IPS-18c (cell line): ENCODE data around the gene HNRNPR.

Experiments
- H3K4me3 ChIP-seq: 2 replicates; pipeline ENCODE4 v1.7.0; 2013; ENCODE audit warnings: low read depth, mild to moderate bottlenecking, low read length, moderate library complexity; ENCODE audit not compliant: insufficient read depth
- H3K9me3 ChIP-seq: one replicate; pipeline ENCODE4 v1.6.1; 2013; ENCODE audit warnings: mild to moderate bottlenecking, low read length, moderate library complexity; ENCODE audit not compliant: control insufficient read depth, insufficient read depth

The HNRNPR gene

DNA sequence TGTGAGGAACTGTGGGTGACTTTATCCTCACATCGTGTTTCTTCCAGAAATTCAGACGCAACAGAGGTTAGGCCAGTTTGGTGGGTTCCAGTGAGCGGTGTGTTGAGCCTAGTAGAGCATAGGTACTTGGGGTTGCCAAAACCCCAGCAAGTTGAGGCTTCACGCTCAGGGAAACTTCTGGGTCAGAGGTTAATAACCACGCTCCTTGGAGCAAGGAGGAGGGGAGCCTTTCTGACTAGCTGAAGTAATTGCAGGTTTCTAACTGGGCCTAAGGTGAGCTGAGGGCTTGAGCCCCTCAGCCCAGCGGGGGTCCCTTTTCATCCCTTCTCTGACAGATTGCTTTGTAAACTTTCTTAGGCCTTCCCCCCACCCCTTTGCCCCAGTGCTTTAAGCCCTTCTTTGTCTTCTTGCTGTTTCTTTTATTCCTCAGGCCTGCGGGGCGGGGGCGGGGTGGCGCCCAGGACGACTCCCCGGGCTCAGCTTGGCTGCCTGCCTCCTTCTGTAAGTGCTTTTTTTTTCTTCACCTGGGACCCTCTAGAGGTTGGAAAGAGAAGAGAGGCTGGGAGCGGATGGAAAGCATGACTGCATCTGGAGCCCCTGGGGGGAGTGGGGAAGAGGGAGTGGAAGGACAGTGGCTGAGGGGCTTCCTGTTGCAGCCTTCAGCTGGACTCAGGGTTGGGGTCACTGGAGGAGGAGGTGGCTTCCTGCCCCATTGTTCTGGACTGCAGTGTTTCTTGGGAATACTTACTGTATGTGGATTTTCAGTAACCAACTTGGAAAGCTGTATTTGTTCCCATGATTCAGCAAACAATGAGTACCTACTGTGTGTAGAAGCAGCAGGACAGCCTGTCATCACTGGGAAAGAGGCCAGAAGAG, 26.9 kb upstream of the HNRNPR start:
- no peaks in the 10 kb centered on the region for H3K9me3 ChIP-seq
- 0 out of 2 replicates have a peak overlapping the region, but pooled peaks have one; percentile 4 for H3K4me3 ChIP-seq

DNA sequence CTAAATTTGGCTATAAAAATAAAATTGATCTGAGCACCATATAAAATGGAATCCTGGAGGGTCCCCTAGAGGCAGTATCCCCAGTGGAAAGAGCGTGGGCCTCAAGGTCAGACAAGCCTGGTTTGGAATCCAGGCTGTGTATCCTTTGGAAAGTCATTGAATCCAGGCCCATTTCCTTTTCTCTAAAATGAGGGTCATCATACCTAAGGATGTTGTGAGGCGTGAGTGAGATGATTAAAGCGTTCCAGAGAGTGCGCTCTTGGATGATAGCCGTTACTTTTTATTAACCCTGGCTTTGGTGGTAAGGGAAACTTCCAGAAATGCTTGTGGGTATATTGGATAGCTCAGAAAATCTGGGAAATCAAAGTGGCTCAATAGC, 26.2 kb upstream of the HNRNPR start:
- H3K9me3 ChIP-seq: no peaks in the 10 kb centered on the region
- H3K4me3 ChIP-seq: no peak overlapping the region

DNA sequence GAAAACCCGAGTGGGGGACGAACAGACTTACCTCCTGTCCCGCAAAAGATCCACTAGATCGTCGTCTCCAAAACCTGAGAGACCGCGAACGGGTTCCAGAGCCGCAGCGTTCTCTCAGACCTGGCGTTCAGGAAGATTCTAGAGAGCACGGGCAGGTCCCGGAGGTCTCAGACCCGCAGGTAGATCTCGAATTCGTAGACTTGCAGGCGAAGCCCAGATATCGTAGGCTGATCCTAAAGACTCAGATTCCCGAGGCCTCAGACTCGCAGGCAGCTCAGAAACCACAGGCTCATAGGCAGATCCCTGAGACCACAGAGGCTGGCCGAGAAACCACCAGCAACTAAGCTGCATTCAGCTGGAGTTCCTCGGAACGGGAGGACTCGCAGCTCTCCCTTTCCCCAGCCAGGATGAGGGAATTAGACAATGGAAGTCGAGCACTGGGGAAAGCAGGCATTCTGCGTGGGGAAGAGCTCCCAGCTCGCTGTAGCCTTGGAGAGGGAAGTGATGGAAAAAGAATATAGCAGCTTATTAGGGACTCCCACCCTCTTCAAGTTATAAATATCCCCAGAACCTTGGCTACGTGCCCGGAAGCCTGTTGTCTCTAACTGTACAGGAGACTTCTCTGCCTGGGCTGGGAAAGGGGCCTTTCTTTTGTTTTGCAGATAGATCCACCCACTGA, 25.4 kb upstream of the HNRNPR start, which contains the start of gene ZNF436:
TSS of gene ZNF436 (minus strand) at position 502 of the 679 bp plus-strand sequence. CDS start 1,831 bp downstream, outside the sequence.
- H3K9me3 ChIP-seq: no peaks in the 10 kb centered on the region
- H3K4me3 ChIP-seq: peak within 1 kb of the TSS; percentile 97

DNA sequence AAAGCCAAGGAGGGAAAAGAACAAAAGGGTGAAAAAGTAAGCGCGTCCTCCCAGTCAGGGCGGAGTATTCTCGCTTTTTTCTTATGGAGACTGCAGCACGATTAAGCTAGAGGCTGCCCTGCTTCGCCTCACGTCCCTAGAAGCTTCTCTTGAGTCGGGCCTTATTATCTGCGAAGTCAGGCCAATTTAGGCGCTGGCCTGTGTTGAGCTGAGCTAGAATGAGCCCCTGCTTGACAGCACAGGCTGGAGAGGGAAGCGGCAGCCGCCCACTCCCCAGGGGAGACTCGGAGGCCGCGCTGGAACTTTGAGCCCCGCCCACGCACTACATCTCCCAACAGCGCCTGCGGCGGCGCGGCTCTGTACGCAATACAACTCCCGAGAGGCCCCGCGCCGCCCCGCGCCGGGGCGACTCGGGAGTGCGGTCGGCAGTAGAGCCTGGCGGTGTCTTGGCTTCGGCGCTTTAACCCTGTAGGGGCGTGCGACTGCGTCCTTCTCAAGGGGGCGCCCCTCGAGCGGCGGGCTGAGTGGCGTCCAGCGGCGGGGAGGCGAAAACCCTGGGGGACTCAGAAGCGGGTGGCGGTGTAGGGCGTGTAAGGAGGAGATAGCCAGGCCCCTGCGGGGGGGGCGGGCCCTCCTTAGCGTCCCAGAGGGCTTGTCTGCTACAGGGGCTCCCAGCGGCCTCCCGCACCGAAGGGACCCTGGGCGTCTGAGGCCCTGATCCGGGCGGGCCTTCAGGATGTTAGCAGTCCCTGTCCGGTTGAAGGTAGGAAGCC, 24.7 kb upstream of the HNRNPR start:
- Histone ChIP-seq H3K4me3 (peak overlapping the region; percentile 97), H3K9me3 (no peaks in the 10 kb centered on the region)

DNA sequence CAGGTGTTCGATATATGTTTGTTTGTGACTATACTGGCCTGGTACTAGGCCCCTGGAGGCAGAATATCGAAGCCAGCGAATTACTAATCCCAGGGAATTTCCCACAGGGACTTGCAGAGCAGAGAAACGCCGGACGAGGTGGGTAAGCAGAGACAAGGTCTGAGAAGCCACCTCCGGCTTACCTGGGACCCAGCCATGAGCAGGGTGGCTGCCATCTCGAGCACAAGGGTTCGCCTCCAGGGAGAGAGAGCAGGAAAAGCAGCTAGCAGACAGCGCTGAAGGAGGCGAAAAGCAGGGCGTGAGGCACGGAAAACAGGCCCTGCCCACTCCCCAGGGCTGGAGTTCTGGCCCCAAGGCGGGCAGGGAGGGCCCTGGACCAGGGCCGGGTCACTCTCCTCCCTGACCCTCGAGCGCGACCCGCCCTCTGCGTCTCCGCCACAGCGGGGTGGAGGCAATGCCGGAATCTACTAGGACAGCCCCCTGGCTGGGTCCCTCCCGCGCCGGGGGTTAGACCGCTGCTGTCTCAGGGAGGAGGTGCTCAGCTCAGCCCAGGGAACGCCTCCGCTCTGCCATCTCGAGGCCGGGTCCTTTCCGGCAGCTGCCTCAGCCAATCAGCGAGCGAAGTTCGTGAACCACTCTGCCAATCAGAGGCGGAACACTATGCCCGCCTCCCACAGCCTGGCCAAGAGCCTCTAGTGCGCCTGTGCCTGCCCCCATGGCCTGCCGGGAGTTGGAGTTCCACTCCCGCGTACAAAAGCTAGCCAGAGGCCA, 23.9 kb upstream of the HNRNPR start:
- peak overlapping the region; percentile 97 for H3K4me3 ChIP-seq
- no peaks in the 10 kb centered on the region for H3K9me3 ChIP-seq

DNA sequence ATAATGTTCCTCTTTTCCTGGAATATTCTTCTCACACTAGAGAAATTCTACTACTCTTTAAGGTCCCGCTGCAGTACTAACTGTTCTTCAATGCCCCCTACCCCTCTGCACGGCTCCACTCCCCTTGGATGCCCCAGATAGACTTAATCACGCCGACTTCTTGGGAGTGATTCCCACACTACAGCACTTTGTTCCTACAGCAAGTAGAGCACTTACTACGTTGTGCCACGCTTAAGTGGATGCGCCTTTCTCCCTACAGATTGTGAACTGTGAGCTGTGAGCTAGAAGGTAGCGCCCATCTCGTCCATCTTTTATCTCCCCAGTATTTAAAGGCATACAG, 23.3 kb upstream of the HNRNPR start:
- Histone ChIP-seq H3K9me3 (peaks cover 4% of the 10 kb centered on the region), H3K4me3 (peak overlapping the region; percentile 97; the same call in 1 of the 2 replicates)

DNA sequence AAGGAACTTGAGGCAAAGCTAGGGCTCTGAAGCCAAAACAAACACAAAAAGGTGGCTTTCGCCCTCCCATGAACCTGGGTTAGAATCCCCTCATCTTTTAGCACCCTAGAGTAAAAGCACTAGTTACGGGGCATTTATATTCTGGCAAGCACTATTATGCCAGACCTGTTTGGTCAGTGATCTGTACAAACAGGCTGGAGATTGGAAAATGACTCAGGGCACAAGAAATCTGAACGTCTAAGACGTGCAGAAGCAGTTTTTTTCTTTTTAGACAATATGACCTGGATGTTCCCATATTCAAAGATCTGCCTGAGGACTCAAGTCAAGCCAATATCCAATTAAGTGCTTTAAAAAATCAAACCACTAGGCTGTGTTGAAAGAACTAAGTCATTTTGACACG, 22.5 kb upstream of the HNRNPR start:
- Histone ChIP-seq H3K9me3 (peaks cover 12% of the 10 kb centered on the region), H3K4me3 (no peak overlapping the region)

DNA sequence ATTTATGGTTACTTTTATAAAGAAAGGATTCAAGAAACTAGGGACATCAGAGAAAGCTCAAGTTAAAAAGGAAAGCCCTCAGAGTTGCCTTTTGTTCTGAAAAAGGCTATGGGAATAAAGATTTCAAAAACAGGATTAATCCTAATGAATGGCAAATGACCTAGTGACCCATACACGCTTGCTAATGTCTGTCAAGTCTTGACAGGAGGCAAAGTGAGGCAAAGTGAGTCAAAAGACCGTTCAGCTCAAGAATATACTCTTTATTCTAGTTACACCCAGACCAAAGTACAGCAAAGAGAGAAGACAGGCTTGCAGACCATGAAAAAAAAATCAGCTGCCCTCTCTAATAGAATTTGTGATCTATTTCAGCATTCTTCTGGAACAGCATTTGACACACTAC, 22.1 kb upstream of the HNRNPR start:
- Histone ChIP-seq H3K4me3 (no peak overlapping the region), H3K9me3 (peaks cover 17% of the 10 kb centered on the region)

DNA sequence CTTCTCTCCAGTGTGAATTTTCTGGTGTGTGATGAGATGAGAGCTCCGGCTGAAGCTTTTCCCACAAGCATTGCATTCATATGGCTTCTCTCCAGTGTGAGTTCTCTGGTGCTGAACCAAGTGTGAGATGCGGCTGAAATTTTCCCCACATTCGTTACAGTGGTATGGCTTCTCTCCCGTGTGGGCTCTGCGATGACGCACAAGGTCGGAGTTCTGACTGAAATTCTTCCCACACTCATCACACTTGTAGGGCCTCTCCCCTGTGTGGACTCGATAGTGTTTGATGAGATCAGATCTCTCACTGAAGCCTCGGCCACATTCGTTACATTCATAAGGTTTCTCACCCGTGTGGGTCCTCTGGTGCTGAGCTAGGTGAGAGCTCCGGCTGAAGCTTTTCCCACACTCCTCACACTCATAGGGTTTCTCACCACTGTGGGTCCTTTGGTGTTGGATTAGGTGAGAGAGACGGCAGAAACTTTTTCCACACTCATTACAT, 18.2 kb upstream of the HNRNPR start:
- Histone ChIP-seq H3K9me3 (peaks cover 23% of the 10 kb centered on the region), H3K4me3 (peak overlapping the region; percentile 5; the same call in 1 of the 2 replicates)

DNA sequence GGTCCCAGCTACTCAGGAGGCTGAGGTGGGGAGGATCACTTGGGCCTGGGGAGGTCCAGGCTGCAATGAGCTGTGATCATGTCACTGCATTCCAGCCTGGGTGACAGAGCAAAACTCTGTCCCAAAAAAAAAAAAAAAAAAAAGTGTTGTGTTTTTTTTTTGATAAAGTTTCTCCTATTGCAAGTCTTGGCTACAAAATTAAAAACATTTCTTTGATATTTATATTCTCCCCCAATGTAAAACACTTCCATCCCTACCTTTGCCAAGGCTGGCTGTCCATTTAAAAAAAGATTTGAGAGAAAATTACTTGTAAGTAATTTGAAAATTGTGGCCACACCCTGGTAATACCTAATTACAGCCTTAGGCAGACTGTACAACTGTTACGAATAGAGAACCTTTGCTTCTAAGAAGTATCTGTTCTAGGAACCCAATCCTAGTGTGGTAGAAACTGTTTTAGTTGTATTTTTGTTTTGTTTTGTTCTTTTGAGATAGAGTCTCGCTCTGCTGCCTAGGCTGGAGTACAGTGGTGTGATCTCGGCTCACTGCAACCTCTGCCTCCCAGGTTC, 14.3 kb upstream of the HNRNPR start:
- peaks cover 23% of the 10 kb centered on the region for H3K9me3 ChIP-seq
- no peak overlapping the region for H3K4me3 ChIP-seq

DNA sequence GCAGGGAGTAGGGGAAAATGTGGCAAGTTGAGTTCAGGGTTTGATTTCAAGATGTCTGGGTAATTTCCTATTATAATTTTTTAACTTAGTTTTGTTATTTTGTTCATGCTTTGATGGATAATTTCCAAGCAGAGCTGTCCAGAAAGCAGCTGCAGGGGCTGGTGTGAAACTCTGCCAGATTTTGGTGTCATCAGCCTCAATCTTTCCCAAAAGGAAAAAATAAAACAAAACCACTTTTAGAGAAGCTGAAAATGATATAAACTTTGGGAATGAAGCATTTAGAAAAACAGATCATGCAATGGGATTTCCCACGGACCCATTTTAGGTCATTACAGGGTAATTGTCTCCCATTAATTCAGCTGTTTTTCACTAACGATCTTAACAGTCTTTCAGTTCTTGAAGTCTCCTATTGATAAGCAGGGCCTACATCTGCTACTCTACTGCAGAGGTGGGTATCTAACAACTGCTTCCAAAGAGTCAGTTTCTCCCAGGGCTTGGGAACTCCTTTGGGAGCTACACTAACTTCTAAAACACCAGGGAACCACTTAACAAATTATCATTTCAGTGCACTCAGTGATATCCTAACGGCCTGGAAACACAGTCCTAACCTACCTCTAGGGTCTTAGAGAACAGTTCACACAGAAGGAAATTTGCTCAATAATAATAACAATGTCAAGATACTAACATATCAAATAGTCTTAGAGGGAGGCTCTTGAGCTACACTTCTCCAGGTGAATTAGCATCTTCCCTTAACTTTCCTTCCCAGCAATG, 13.2 kb upstream of the HNRNPR start:
- Histone ChIP-seq H3K4me3 (no peak overlapping the region), H3K9me3 (peaks cover 18% of the 10 kb centered on the region)

DNA sequence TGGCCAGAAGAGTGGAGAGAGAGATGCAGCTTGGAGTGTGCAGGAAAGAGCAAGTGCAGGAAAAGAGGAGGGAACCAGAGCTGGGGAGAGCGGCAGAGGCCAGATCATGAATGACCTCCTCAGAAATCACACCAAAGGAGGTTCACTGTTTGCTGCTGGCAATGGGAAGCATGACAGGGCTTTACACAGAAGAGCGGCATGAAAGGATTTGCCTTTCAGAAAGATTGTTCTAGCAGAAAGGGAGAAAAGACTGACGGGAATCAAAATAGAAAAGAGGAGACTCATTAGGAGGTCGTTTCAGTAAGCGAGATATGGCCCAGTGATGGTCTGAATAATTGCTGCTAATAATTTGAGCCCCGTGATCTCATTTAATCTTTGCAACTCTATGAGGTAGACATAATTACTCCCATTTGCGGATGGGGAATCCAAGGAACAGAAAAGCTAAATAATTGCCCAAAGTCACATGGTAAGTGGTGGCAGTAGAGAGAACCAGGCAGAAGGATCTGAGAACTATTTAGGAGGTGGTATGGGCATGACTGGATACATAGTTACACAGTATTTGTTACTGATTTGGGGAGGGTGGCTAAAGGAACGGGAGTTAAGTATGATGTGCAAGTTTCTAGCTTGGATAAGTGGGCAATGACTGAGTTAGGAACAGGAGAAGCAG, 12.5 kb upstream of the HNRNPR start:
- Histone ChIP-seq H3K4me3 (no peak overlapping the region), H3K9me3 (peaks cover 11% of the 10 kb centered on the region)

DNA sequence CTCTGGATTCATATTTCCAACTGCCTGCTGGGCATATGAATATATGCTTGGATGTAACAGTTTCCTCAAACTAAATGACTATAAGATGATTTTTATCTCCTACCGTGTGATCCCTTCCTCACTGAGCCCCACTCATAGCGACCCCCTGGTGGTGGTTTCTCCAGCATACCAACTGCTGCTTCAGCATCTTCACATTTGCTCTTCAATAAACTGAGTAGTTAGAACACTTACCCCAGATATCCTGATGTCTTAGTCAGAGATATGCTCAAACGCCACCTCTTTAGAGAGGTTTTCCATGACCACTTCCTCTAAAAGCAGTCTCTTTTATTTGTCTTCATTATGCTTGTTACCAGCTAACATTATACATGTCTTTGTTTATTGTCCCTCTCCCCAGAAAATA, 10.2 kb upstream of the HNRNPR start:
- H3K4me3 ChIP-seq: no peak overlapping the region
- peaks cover 2% of the 10 kb centered on the region for H3K9me3 ChIP-seq

DNA sequence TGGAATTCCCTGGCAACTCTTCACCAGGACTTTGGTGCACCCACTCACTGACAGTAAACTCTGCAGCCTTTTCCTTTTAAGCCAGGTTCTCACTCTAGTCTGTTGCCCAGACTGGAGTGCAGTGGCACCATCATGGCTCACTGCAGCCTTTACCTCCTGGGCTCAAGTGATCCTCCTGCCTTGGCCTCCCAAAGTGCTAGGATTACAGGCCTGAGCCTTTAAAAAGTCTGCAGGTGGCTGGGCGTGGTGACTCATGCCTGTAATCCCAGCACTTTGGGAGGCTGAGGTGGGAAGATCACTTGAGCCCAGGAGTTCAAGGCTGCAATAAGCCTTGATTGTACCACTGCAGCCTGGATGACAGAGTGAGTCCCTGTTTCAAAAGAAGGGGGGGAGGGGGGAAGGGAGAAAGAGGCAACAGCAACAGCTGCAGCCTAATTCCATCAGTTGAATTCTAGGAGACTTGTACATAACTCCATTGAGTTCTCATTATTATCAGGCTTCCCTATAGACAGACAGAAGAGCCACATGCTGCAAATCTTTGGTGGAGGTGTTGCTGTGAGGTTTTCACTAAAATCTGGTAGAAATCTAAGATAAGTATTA, 8.1 kb upstream of the HNRNPR start:
- Histone ChIP-seq H3K9me3 (no peaks in the 10 kb centered on the region), H3K4me3 (no peak overlapping the region)

DNA sequence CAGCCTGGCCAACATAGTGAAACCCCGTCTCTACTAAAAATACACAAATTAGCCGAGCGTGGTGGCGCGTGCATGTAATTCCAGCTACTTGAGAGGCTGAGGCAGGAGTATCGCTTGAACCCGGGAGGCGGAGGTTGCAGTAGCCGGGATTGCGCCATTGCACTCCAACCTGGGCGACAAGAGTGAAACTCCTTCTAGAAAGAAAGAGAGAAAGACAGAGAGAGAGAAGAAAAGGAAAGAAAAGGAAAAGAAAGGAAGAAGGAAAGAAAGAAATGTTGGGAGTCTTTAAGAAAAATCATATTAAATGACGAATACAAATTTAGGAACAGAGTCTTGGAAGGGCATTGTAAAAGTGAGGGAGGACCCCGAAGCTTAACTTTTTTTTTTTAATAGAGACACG, 1.8 kb upstream of the HNRNPR start:
- H3K4me3 ChIP-seq: no peak overlapping the region
- no peaks in the 10 kb centered on the region for H3K9me3 ChIP-seq
